ENCODE measurements around the gene CPSF3.

DNA sequence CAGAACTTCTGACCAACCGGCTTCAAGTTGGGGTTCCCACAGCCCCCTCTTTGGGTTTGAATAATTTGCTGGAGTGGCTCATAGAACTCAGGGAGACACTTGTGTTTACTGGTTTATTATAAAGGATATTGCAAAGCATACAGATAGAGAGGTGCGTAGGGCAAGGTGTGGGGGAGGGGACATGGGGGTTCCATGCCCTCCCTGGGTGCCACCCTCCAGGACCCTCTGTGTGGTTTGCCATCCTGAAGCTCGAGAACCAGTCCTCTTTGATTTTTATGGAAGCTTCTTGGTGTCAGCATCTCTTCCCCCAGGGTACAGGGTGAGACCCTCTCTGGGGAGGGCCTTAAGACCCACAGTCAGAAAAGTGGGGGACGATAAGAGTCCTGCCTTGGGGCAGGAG, 38.9 kb upstream of the CPSF3 start:
- TF ChIP-seq, protein P1, sequence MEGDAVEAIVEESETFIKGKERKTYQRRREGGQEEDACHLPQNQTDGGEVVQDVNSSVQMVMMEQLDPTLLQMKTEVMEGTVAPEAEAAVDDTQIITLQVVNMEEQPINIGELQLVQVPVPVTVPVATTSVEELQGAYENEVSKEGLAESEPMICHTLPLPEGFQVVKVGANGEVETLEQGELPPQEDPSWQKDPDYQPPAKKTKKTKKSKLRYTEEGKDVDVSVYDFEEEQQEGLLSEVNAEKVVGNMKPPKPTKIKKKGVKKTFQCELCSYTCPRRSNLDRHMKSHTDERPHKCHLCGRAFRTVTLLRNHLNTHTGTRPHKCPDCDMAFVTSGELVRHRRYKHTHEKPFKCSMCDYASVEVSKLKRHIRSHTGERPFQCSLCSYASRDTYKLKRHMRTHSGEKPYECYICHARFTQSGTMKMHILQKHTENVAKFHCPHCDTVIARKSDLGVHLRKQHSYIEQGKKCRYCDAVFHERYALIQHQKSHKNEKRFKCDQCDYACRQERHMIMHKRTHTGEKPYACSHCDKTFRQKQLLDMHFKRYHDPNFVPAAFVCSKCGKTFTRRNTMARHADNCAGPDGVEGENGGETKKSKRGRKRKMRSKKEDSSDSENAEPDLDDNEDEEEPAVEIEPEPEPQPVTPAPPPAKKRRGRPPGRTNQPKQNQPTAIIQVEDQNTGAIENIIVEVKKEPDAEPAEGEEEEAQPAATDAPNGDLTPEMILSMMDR (IDR thresholded peaks at IDR 0.05; ENCODE audit: insufficient read depth, low read depth, low read length), result no peak
- TF ChIP-seq EZH2 (IDR thresholded peaks at IDR 0.05; ENCODE audit: insufficient read depth, low read length), result no peak

Data from astrocyte (in vitro differentiated cells and primary cell).